Fibroblast of lung (primary cell): ENCODE results near the gene PIK3R4. TPM values are rescaled to one million over a fixed set of nuclear protein-coding genes. Genes with fewer than 3 reads are reported as not detected.
A peak's percentile ranks its signal among the peaks of the same experiment; 100 is the strongest.

Source experiments
- DNase-seq, 2 donors: peaks; one replicate each; pipeline versions ENCODE4 v3.0.0 to v3.0.0-alpha.2; 2010; ENCODE audit warnings: low read depth in 2 of 2
- H2AFZ ChIP-seq: 2 replicates; pipeline ENCODE4 v1.5.1; 2012; ENCODE audit warnings: low read length, control low read depth, inconsistent platforms
- H3K27ac ChIP-seq: 2 replicates; pipeline ENCODE4 v1.5.1; 2011; ENCODE audit warnings: low read length, control low read depth; ENCODE audit not compliant: insufficient read depth
- H3K27me3 ChIP-seq: 2 replicates; pipeline ENCODE4 v1.5.1; 2011; ENCODE audit warnings: mild to moderate bottlenecking, low read length; ENCODE audit not compliant: control insufficient read depth, insufficient read depth
- H3K36me3 ChIP-seq: 2 replicates; pipeline ENCODE4 v1.5.1; 2011; ENCODE audit warnings: low read length; ENCODE audit not compliant: control insufficient read depth, insufficient read depth
- H3K4me1 ChIP-seq: 2 replicates; pipeline ENCODE4 v1.5.1; 2011; ENCODE audit warnings: low read length; ENCODE audit not compliant: control insufficient read depth, insufficient read depth; ENCODE audit errors: extremely low read depth
- H3K4me2 ChIP-seq: 2 replicates; pipeline ENCODE4 v1.5.1; 2011; ENCODE audit warnings: low read length, control low read depth; ENCODE audit not compliant: insufficient read depth; ENCODE audit errors: extremely low read depth
- H3K4me3 ChIP-seq, 4 experiments: fragments of 200-600 bp in 1 of 4; sonication (generic) in 1 of 4; replicated peaks in 1 of 4; 2 replicates each; pipeline ENCODE4 v1.5.1; 2011 to 2016; ENCODE audit warnings: low read length in 4 of 4, low read depth in 3 of 4, mild to moderate bottlenecking in 3 of 4, control low read depth in 2 of 4, inconsistent platforms in 1 of 4, mixed read lengths in 1 of 4; ENCODE audit not compliant: insufficient read depth in 1 of 4; ENCODE audit errors: control extremely low read depth in 1 of 4
- H3K79me2 ChIP-seq: 2 replicates; pipeline ENCODE4 v1.5.1; 2012; ENCODE audit warnings: mild to moderate bottlenecking, low read length, inconsistent platforms; ENCODE audit not compliant: control insufficient read depth, insufficient read depth
- H3K9ac ChIP-seq: 2 replicates; pipeline ENCODE4 v1.5.1; 2011; ENCODE audit warnings: mild to moderate bottlenecking, low read length, control low read depth; ENCODE audit not compliant: insufficient read depth
- H3K9me3 ChIP-seq: 2 replicates; pipeline ENCODE4 v1.5.1; 2012; ENCODE audit warnings: low read depth, low read length; ENCODE audit not compliant: control insufficient read depth, insufficient read depth
- H4K20me1 ChIP-seq: 2 replicates; pipeline ENCODE4 v1.5.1; 2011; ENCODE audit warnings: low read length; ENCODE audit not compliant: control insufficient read depth, insufficient read depth; ENCODE audit errors: extremely low read depth
- CTCF ChIP-seq, 2 donors: IDR thresholded peaks in 1 of 2; conservative IDR thresholded peaks in 1 of 2; 1 replicate in 1 of 2; 2 replicates in 1 of 2; pipeline ENCODE4 v1.5.1; 2011 to 2012; ENCODE audit warnings: low read length in 2 of 2, control low read depth in 1 of 2, inconsistent platforms in 1 of 2, low read depth in 1 of 2, mild to moderate bottlenecking in 1 of 2
- EZH2 ChIP-seq: IDR thresholded peaks from 2 replicates; pipeline ENCODE4 v1.5.1; 2012; ENCODE audit warnings: low read length, control low read depth, mild to moderate bottlenecking; ENCODE audit errors: missing control alignments
- polyA plus RNA-seq, 2 donors: library from polyadenylated mRNA; depleted of rRNA in 1 of 2; stranded (reverse) in 1 of 2; unstranded in 1 of 2; fragments of >200 nt; gene quantifications; 2 replicates each; pipeline ENCODE4 v1.2.1, GENCODE V29; 2011 to 2012; ENCODE audit warnings: missing spikeins in 1 of 2
- total RNA-seq: library from RNA; depleted of rRNA; stranded (reverse); fragments of >200 nt; gene quantifications from 2 replicates; pipeline ENCODE4 v1.2.1, GENCODE V29; 2014

Gene PIK3R4
- total and polyA plus RNA-seq, 2 donors (not counting 1 experiment from before 2014, with no cell fraction given), result 33.4 to 44.6 TPM

- Histone ChIP-seq H3K27ac (no peak overlapping the region), H3K9ac (no peak overlapping the region), H2AFZ (no peak overlapping the region), H3K79me2 (no peaks in the 10 kb centered on the region), H3K36me3 (peaks cover 2% of the 10 kb centered on the region), H4K20me1 (no peaks in the 10 kb centered on the region), H3K27me3 (no peaks in the 10 kb centered on the region), H3K4me2 (no peak overlapping the region), H3K4me3 (no peak overlapping the region), H3K4me1 (no peaks in the 10 kb centered on the region), H3K9me3 (no peaks in the 10 kb centered on the region)
- TF ChIP-seq EZH2 (no peak), CTCF (conservative IDR thresholded peaks at IDR 0.05 in 1 of 2, IDR thresholded peaks at IDR 0.05 in 1 of 2; ENCODE audit: low read depth in 1 of 2, low read length in 2 of 2) (no peak)
- no peak for DNase-seq
Observed at GRCh38 chr3:130705501-130705900, 41.1 kb downstream of the PIK3R4 start.

- H3K9ac ChIP-seq, result no peak overlapping the region
- TF ChIP-seq EZH2, result no peak
- no peak for TF ChIP-seq CTCF (conservative IDR thresholded peaks at IDR 0.05 in 1 of 2, IDR thresholded peaks at IDR 0.05 in 1 of 2; ENCODE audit: low read depth in 1 of 2, low read length in 2 of 2)
- H3K4me3 ChIP-seq, result no peak overlapping the region
- no peaks in the 10 kb centered on the region for H3K9me3 ChIP-seq
- H3K4me2 ChIP-seq, result no peak overlapping the region
- no peak for DNase-seq
- H2AFZ ChIP-seq, result no peak overlapping the region
- peaks cover 2% of the 10 kb centered on the region for H3K36me3 ChIP-seq
- H3K4me1 ChIP-seq, result no peaks in the 10 kb centered on the region
- no peak overlapping the region for H3K27ac ChIP-seq
- H3K27me3 ChIP-seq, result no peaks in the 10 kb centered on the region
- no peaks in the 10 kb centered on the region for H3K79me2 ChIP-seq
- H4K20me1 ChIP-seq, result no peaks in the 10 kb centered on the region
Observed at GRCh38 chr3:130702985-130703384, 43.6 kb downstream of the PIK3R4 start.

GRCh38 chr3:130700541-130700940 lies 46.1 kb downstream of the PIK3R4 start:
- Histone ChIP-seq H3K79me2 (no peaks in the 10 kb centered on the region), H3K27me3 (no peaks in the 10 kb centered on the region), H3K36me3 (peaks cover 2% of the 10 kb centered on the region), H3K4me3 (no peak overlapping the region), H3K9me3 (no peaks in the 10 kb centered on the region), H4K20me1 (no peaks in the 10 kb centered on the region), H3K4me2 (no peak overlapping the region), H3K27ac (no peak overlapping the region), H2AFZ (no peak overlapping the region), H3K9ac (no peak overlapping the region), H3K4me1 (no peaks in the 10 kb centered on the region)
- no peak for TF ChIP-seq CTCF (conservative IDR thresholded peaks at IDR 0.05 in 1 of 2, IDR thresholded peaks at IDR 0.05 in 1 of 2; ENCODE audit: low read depth in 1 of 2, low read length in 2 of 2)
- TF ChIP-seq EZH2, result no peak
- peak; percentile 21 to 46 for DNase-seq
